IMR-90 (cell line): ENCODE measurements around the gene CDK14.

Experiments used
- BHLHE40 ChIP-seq: fragments of 150-350 bp; IDR thresholded peaks from 2 replicates; pipeline ENCODE4 v1.6.1; 2016; ENCODE audit warnings: mild to moderate bottlenecking, low read depth, low read length
- CTCF ChIP-seq: conservative IDR thresholded peaks from 2 replicates; pipeline ENCODE4 v1.5.1; 2012; ENCODE audit warnings: mild to moderate bottlenecking, low read depth, low read length, improper control_type of control experiment
- MAFK ChIP-seq: IDR thresholded peaks from 2 replicates; pipeline ENCODE4 v1.6.1; 2012; ENCODE audit warnings: low read depth, low read length, improper control_type of control experiment
- POLR2A ChIP-seq: IDR thresholded peaks from 2 replicates; pipeline ENCODE4 v1.6.1; 2012; ENCODE audit warnings: mild to moderate bottlenecking, low read depth, low read length
- SMC3 ChIP-seq: fragments of 150-350 bp; IDR thresholded peaks from 2 replicates; pipeline ENCODE4 v1.6.1; 2016; ENCODE audit warnings: low read depth, mild to moderate bottlenecking, antibody characterized with exemption, low read length, moderate library complexity

GRCh38 chr7:90611115-90611514, 15.0 kb downstream of the CDK14 start:
- TF ChIP-seq POLR2A (no peak), CTCF (no peak), MAFK (no peak), BHLHE40 (no peak), SMC3 (no peak)
